ENCODE data around the gene TXLNB.

DNA sequence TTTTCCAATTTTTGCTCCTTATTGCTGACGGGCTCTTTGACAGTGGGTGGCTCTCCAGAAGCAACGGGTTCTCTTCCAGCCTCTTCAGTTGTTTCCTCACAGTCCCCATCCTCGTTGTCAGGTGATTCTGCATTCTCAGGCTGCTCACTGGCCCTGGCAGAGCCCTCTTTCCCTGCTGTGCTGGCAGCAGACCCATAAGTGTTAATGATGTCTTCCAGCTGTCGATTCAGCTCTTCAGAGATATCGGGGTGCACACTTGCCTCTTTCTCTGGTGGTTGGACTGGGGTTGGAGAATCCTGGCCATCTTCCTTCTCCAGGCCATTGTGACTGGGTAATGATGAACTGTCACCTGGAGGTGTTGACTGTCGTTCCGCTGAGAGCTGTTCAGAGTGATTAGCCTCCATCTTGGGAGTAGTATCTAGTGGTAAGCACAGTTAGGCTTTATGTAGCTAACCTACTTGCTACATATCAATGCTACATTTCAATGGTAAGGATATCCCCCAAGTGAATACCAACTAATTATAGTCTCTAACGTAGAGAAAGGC lies 3.2 kb downstream of the TXLNB start:
- TF ChIP-seq, protein P1, sequence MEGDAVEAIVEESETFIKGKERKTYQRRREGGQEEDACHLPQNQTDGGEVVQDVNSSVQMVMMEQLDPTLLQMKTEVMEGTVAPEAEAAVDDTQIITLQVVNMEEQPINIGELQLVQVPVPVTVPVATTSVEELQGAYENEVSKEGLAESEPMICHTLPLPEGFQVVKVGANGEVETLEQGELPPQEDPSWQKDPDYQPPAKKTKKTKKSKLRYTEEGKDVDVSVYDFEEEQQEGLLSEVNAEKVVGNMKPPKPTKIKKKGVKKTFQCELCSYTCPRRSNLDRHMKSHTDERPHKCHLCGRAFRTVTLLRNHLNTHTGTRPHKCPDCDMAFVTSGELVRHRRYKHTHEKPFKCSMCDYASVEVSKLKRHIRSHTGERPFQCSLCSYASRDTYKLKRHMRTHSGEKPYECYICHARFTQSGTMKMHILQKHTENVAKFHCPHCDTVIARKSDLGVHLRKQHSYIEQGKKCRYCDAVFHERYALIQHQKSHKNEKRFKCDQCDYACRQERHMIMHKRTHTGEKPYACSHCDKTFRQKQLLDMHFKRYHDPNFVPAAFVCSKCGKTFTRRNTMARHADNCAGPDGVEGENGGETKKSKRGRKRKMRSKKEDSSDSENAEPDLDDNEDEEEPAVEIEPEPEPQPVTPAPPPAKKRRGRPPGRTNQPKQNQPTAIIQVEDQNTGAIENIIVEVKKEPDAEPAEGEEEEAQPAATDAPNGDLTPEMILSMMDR (conservative IDR thresholded peaks at IDR 0.05; ENCODE audit: low read depth, low read length) = no peak
- no peak for TF ChIP-seq EZH2phosphoT487 (IDR thresholded peaks at IDR 0.05; ENCODE audit: borderline replicate concordance, low read length)
- no peak for TF ChIP-seq EZH2 (IDR thresholded peaks at IDR 0.05; ENCODE audit: low read length, unreplicated experiment)

All from PC-3 (cell line).